Smooth muscle cell (in vitro differentiated cells): ENCODE measurements around the gene MRPS9. TPM values are rescaled to one million over a fixed set of nuclear protein-coding genes. Genes with fewer than 3 reads are reported as not detected.
A peak's percentile ranks its signal among the peaks of the same experiment; 100 is the strongest.

ENCODE experiments used
- DNase-seq: peaks from one replicate; lab custom pipeline; 2025; ENCODE audit not compliant: unreplicated experiment; lab: John Stamatoyannopoulos, UW
- H2AFZ ChIP-seq: fragments of 200-600 bp; sonication (generic); 2 replicates; pipeline ENCODE4 v1.6.0; 2016; ENCODE audit warnings: antibody characterized with exemption, low read depth, mild to moderate bottlenecking
- H3F3A ChIP-seq: fragments of 200-600 bp; sonication (generic); 2 replicates; pipeline ENCODE4 v1.6.0; 2017; ENCODE audit warnings: antibody characterized with exemption, low read depth
- H3K27ac ChIP-seq: fragments of 200-600 bp; sonication (generic); 2 replicates; pipeline ENCODE4 v1.5.1; 2016; ENCODE audit warnings: low read depth, mild to moderate bottlenecking
- H3K27me3 ChIP-seq: fragments of 200-600 bp; sonication (generic); 2 replicates; pipeline ENCODE4 v1.6.1; 2016; ENCODE audit warnings: low read depth, mild to moderate bottlenecking
- H3K36me3 ChIP-seq: fragments of 200-600 bp; sonication (generic); 2 replicates; pipeline ENCODE4 v1.5.1; 2016; ENCODE audit warnings: low read depth
- H3K4me1 ChIP-seq: fragments of 200-600 bp; sonication (generic); 2 replicates; pipeline ENCODE4 v1.5.1; 2016; ENCODE audit warnings: low read depth
- H3K4me2 ChIP-seq: fragments of 200-600 bp; sonication (generic); 2 replicates; pipeline ENCODE4 v1.6.0; 2016; ENCODE audit warnings: mild to moderate bottlenecking
- H3K4me3 ChIP-seq: fragments of 200-600 bp; sonication (generic); 2 replicates; pipeline ENCODE4 v1.5.1; 2016; ENCODE audit warnings: mild to moderate bottlenecking
- H3K79me2 ChIP-seq: fragments of 200-600 bp; sonication (generic); 2 replicates; pipeline ENCODE4 v1.6.0; 2016; ENCODE audit warnings: low read depth, mild to moderate bottlenecking
- H3K9ac ChIP-seq: fragments of 200-600 bp; sonication (generic); 2 replicates; pipeline ENCODE4 v1.6.0; 2016; ENCODE audit warnings: low read depth
- H3K9me3 ChIP-seq: fragments of 200-600 bp; sonication (generic); replicated peaks from 2 replicates; pipeline ENCODE4 v1.5.1; 2016; ENCODE audit warnings: low read depth
- H4K20me1 ChIP-seq: fragments of 200-600 bp; sonication (generic); 2 replicates; pipeline ENCODE4 v1.6.0; 2016; ENCODE audit warnings: low read depth
- WGBS: methylation state at CpG from one replicate; pipeline ENCODE4 v1.1.7; 2016; ENCODE audit warnings: low lambda C conversion rate; 5-methylcytosine and 5-hydroxymethylcytosine counted together
- polyA plus RNA-seq: library from polyadenylated mRNA; unstranded; fragments of >200 nt; fragmentation: Nextera tagmentation; extraction: Ambion mirVana; gene quantifications from 2 replicates; pipeline ENCODE4 v1.2.1, GENCODE V29; 2016
- total RNA-seq: library from RNA; depleted of rRNA; stranded (reverse); fragments of >200 nt; gene quantifications from 2 replicates; pipeline ENCODE4 v1.2.3, GENCODE V29; 2014
- TF ChIP-seq, protein P1 (sequence below): fragments of 200-600 bp; sonication (generic); IDR thresholded peaks from 2 replicates; pipeline ENCODE4 v1.5.1; 2017; ENCODE audit warnings: borderline replicate concordance, mild to moderate bottlenecking, antibody characterized with exemption; ENCODE audit not compliant: insufficient read depth, poor library complexity, severe bottlenecking

MRPS9 gene
- total and polyA plus RNA-seq, 2 experiments from 2014 or later, result 25.1 to 26.2 TPM

DNA sequence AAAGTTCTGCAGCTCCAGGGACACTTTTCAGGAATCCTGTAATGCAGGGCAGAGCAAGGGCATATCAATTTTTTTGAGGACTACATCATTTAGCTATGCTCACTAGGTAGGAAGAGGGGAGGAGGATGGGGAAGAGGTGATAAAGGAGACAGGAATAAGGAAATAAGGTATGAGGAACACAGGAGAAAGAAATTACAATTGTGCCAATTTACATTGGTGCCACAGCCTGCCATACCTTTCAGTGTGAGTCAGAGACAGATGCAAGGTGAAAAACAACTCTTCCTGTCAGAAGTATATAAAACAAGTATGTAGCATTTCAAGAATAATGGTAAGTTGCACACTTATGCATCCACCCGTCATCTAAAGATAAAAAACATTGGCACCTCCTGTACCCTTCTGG is 5.4 kb upstream of the MRPS9 start:
- no peak overlapping the region for H3K9ac ChIP-seq
- no peaks in the 10 kb centered on the region for H3F3A ChIP-seq
- no peak overlapping the region for H3K4me3 ChIP-seq
- H3K36me3 ChIP-seq, result no peaks in the 10 kb centered on the region
- no peaks in the 10 kb centered on the region for H3K27me3 ChIP-seq
- H3K79me2 ChIP-seq, result no peaks in the 10 kb centered on the region
- H3K4me1 ChIP-seq, result peaks cover 9% of the 10 kb centered on the region
- DNase-seq, result no peak
- no peak overlapping the region for H3K4me2 ChIP-seq
- 80% methylated on average over 1 of the region's 1 CpG for WGBS
- TF ChIP-seq, protein P1, sequence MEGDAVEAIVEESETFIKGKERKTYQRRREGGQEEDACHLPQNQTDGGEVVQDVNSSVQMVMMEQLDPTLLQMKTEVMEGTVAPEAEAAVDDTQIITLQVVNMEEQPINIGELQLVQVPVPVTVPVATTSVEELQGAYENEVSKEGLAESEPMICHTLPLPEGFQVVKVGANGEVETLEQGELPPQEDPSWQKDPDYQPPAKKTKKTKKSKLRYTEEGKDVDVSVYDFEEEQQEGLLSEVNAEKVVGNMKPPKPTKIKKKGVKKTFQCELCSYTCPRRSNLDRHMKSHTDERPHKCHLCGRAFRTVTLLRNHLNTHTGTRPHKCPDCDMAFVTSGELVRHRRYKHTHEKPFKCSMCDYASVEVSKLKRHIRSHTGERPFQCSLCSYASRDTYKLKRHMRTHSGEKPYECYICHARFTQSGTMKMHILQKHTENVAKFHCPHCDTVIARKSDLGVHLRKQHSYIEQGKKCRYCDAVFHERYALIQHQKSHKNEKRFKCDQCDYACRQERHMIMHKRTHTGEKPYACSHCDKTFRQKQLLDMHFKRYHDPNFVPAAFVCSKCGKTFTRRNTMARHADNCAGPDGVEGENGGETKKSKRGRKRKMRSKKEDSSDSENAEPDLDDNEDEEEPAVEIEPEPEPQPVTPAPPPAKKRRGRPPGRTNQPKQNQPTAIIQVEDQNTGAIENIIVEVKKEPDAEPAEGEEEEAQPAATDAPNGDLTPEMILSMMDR, result no peak
- no peaks in the 10 kb centered on the region for H3K9me3 ChIP-seq
- no peak overlapping the region for H2AFZ ChIP-seq
- no peak overlapping the region for H3K27ac ChIP-seq
- no peaks in the 10 kb centered on the region for H4K20me1 ChIP-seq

GRCh38 chr2:105034170-105034569 is 3.7 kb upstream of the MRPS9 start:
- no peak overlapping the region for H3K9ac ChIP-seq
- TF ChIP-seq, protein P1, result no peak
- no peaks in the 10 kb centered on the region for H3K27me3 ChIP-seq
- H3K79me2 ChIP-seq, result peaks cover 10% of the 10 kb centered on the region
- H2AFZ ChIP-seq, result no peak overlapping the region
- no peak for DNase-seq
- H4K20me1 ChIP-seq, result no peaks in the 10 kb centered on the region
- no peaks in the 10 kb centered on the region for H3K9me3 ChIP-seq
- no peak overlapping the region for H3K4me2 ChIP-seq
- 92% methylated on average over 1 of the region's 1 CpG for WGBS
- H3K27ac ChIP-seq, result no peak overlapping the region
- H3K4me3 ChIP-seq, result no peak overlapping the region
- H3F3A ChIP-seq, result no peaks in the 10 kb centered on the region
- H3K36me3 ChIP-seq, result no peaks in the 10 kb centered on the region
- H3K4me1 ChIP-seq, result peaks cover 17% of the 10 kb centered on the region

- H3F3A ChIP-seq, result no peaks in the 10 kb centered on the region
- H3K9me3 ChIP-seq, result no peaks in the 10 kb centered on the region
- peak overlapping the region; percentile 91 for H3K9ac ChIP-seq
- peak overlapping the region; percentile 99 for H2AFZ ChIP-seq
- TF ChIP-seq, protein P1, result no peak
- peaks cover 23% of the 10 kb centered on the region for H3K4me1 ChIP-seq
- peaks cover 42% of the 10 kb centered on the region for H3K79me2 ChIP-seq
- peak overlapping the region; percentile 97 for H3K4me2 ChIP-seq
- peaks cover 4% of the 10 kb centered on the region for H4K20me1 ChIP-seq
- H3K4me3 ChIP-seq, result peak overlapping the region; percentile 96
- H3K27me3 ChIP-seq, result no peaks in the 10 kb centered on the region
- no peak for DNase-seq
- peak overlapping the region; percentile 84 for H3K27ac ChIP-seq
- WGBS, result 8% methylated on average over 17 of the region's 17 CpGs
- no peaks in the 10 kb centered on the region for H3K36me3 ChIP-seq
Measured at GRCh38 chr2:105038383-105039061, 653 bp downstream of the MRPS9 start.

DNA sequence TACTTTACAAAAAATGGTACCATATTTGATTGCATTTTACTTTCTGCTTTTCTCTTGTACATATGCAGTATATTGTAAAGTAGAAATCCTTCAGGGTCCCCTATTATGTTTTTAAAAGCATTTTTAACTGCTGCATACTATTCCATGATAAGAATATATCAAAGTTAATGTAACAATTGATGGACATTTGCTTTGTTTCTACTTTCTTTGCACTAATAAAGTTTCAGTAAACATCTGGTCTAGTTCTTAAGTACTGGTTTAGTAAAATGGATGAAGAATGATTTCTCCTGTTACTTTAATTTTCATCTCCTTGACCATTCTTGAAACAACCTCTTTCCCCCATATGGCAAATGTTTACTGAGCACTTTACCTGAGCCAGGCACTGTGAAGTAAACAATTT is 1.7 kb downstream of the MRPS9 start:
- Histone ChIP-seq H3K4me3 (no peak overlapping the region), H3K4me1 (peaks cover 23% of the 10 kb centered on the region), H2AFZ (no peak overlapping the region), H3K27me3 (no peaks in the 10 kb centered on the region), H4K20me1 (peaks cover 4% of the 10 kb centered on the region), H3K27ac (no peak overlapping the region), H3K36me3 (no peaks in the 10 kb centered on the region), H3F3A (no peaks in the 10 kb centered on the region), H3K9me3 (no peaks in the 10 kb centered on the region), H3K79me2 (peaks cover 42% of the 10 kb centered on the region), H3K9ac (no peak overlapping the region), H3K4me2 (no peak overlapping the region)
- no peak for DNase-seq
- TF ChIP-seq, protein P1, result no peak
